Mesenchymal stem cell (in vitro differentiated cells and primary cell): ENCODE results near the gene NSG2.

Experiments
- DNase-seq: peaks from one replicate; pipeline ENCODE4 v3.0.0-alpha.2; 2013
- H2AFZ ChIP-seq: one replicate; pipeline ENCODE4 v1.6.1; 2013; ENCODE audit warnings: low read depth, mild to moderate bottlenecking, control low read depth, inconsistent platforms, low read length, moderate library complexity
- H2AK5ac ChIP-seq: 2 replicates; pipeline ENCODE4 v1.6.1; 2013; ENCODE audit warnings: low read length, moderate library complexity, mild to moderate bottlenecking, inconsistent platforms; ENCODE audit not compliant: severe bottlenecking
- H2BK120ac ChIP-seq: one replicate; pipeline ENCODE4 v1.6.1; 2013; ENCODE audit warnings: low read depth, mild to moderate bottlenecking, inconsistent platforms, low read length, moderate library complexity
- H2BK12ac ChIP-seq, 2 experiments: one replicate each; pipeline ENCODE4 v1.6.1; 2013; ENCODE audit warnings: inconsistent platforms in 2 of 2, low read length in 2 of 2, mild to moderate bottlenecking in 2 of 2, moderate library complexity in 2 of 2, control low read depth in 1 of 2
- H2BK15ac ChIP-seq: one replicate; pipeline ENCODE4 v1.6.1; 2013; ENCODE audit warnings: mild to moderate bottlenecking, low read depth, inconsistent platforms; ENCODE audit not compliant: poor library complexity, severe bottlenecking
- H2BK5ac ChIP-seq: 2 replicates; pipeline ENCODE4 v1.6.1; 2013; ENCODE audit warnings: low read depth, mild to moderate bottlenecking, low read length, control low read depth, inconsistent platforms; ENCODE audit not compliant: poor library complexity, severe bottlenecking
- H3K14ac ChIP-seq, 2 experiments: one replicate each; pipeline ENCODE4 v1.6.1; 2013; ENCODE audit warnings: inconsistent platforms in 2 of 2, low read length in 2 of 2, control low read depth in 1 of 2, mild to moderate bottlenecking in 1 of 2, moderate library complexity in 1 of 2
- H3K18ac ChIP-seq, 2 experiments: one replicate each; pipeline ENCODE4 v1.6.1; 2013; ENCODE audit warnings: inconsistent platforms in 2 of 2, low read length in 2 of 2, control low read depth in 1 of 2, low read depth in 1 of 2, mild to moderate bottlenecking in 1 of 2
- H3K23ac ChIP-seq, 2 experiments: one replicate each; pipeline ENCODE4 v1.6.1; 2013; ENCODE audit warnings: inconsistent platforms in 2 of 2, low read length in 2 of 2, mild to moderate bottlenecking in 2 of 2, moderate library complexity in 2 of 2, control low read depth in 1 of 2
- H3K27ac ChIP-seq: 2 replicates; pipeline ENCODE4 v1.5.1; 2013; ENCODE audit warnings: mild to moderate bottlenecking, moderate library complexity, low read length, control low read depth, inconsistent platforms; ENCODE audit not compliant: poor library complexity, severe bottlenecking
- H3K27me3 ChIP-seq, 2 experiments: 2 replicates each; pipeline versions ENCODE4 v1.6.1 to v1.7.0; 2013; ENCODE audit warnings: low read length in 2 of 2, mild to moderate bottlenecking in 2 of 2, moderate library complexity in 2 of 2, control low read depth in 1 of 2, inconsistent platforms in 1 of 2; ENCODE audit not compliant: control insufficient read depth in 1 of 2, insufficient read depth in 1 of 2
- H3K36me3 ChIP-seq, 2 experiments: 2 replicates each; pipeline versions ENCODE4 v1.6.1 to v1.7.0; 2013; ENCODE audit warnings: low read length in 2 of 2, control low read depth in 1 of 2, inconsistent platforms in 1 of 2, low read depth in 1 of 2, mild to moderate bottlenecking in 1 of 2; ENCODE audit not compliant: insufficient read depth in 2 of 2, control insufficient read depth in 1 of 2
- H3K4ac ChIP-seq, 2 experiments: one replicate each; pipeline ENCODE4 v1.6.1; 2013; ENCODE audit warnings: inconsistent platforms in 2 of 2, low read length in 2 of 2, mild to moderate bottlenecking in 2 of 2, moderate library complexity in 2 of 2, control low read depth in 1 of 2, low read depth in 1 of 2
- H3K4me1 ChIP-seq: 2 replicates; pipeline ENCODE4 v1.6.1; 2013; ENCODE audit warnings: low read depth, low read length, control low read depth; ENCODE audit not compliant: control insufficient read depth, insufficient read depth
- H3K4me2 ChIP-seq: 2 replicates; pipeline ENCODE4 v1.6.1; 2013; ENCODE audit warnings: low read length, mild to moderate bottlenecking, inconsistent platforms; ENCODE audit not compliant: poor library complexity, severe bottlenecking
- H3K4me3 ChIP-seq, 2 experiments: 2 replicates each; pipeline versions ENCODE4 v1.5.1 to v1.7.0; 2013; ENCODE audit warnings: low read length in 2 of 2, mild to moderate bottlenecking in 2 of 2, control low read depth in 1 of 2, low read depth in 1 of 2; ENCODE audit not compliant: insufficient read depth in 1 of 2
- H3K79me1 ChIP-seq: replicated peaks from 2 replicates; pipeline ENCODE4 v1.6.1; 2013; ENCODE audit warnings: mild to moderate bottlenecking, control low read depth, low read length, inconsistent platforms; ENCODE audit not compliant: poor library complexity, severe bottlenecking
- H3K9ac ChIP-seq: 2 replicates; pipeline ENCODE4 v1.7.0; 2013; ENCODE audit warnings: mild to moderate bottlenecking, low read length, moderate library complexity
- H3K9me3 ChIP-seq: 2 replicates; pipeline ENCODE4 v1.7.0; 2013; ENCODE audit warnings: mild to moderate bottlenecking, low read length; ENCODE audit not compliant: control insufficient read depth
- H4K8ac ChIP-seq: one replicate; pipeline ENCODE4 v1.6.1; 2013; ENCODE audit warnings: inconsistent platforms, mild to moderate bottlenecking, low read length, moderate library complexity
- H4K91ac ChIP-seq: one replicate; pipeline ENCODE4 v1.6.1; 2013; ENCODE audit warnings: mild to moderate bottlenecking, low read length, inconsistent platforms
- WGBS: methylation state at CpG from one replicate; pipeline ENCODE4 v1.1.7; 2013; ENCODE audit warnings: mixed read lengths; 5-methylcytosine and 5-hydroxymethylcytosine counted together

NSG2 gene

GRCh38 chr5:174115226-174115625 lies 69.7 kb downstream of the NSG2 start:
- H2BK120ac ChIP-seq, result no peak overlapping the region
- H4K91ac ChIP-seq, result no peak overlapping the region
- no peak overlapping the region for H3K9ac ChIP-seq
- no peak overlapping the region for H2AK5ac ChIP-seq
- no peak overlapping the region for H3K18ac ChIP-seq
- H3K27me3 ChIP-seq, result no peaks in the 10 kb centered on the region
- no peak overlapping the region for H2BK12ac ChIP-seq
- no peak overlapping the region for H4K8ac ChIP-seq
- H3K4me2 ChIP-seq, result no peak overlapping the region
- 86% methylated on average over 7 of the region's 7 CpGs for WGBS
- H2BK5ac ChIP-seq, result no peak overlapping the region
- H3K4me1 ChIP-seq, result no peaks in the 10 kb centered on the region
- H3K4me3 ChIP-seq, result no peak overlapping the region
- no peaks in the 10 kb centered on the region for H3K79me1 ChIP-seq
- no peak overlapping the region for H3K4ac ChIP-seq
- no peak overlapping the region for H3K27ac ChIP-seq
- no peak overlapping the region for H3K23ac ChIP-seq
- H3K36me3 ChIP-seq, result no peaks in the 10 kb centered on the region
- no peak for DNase-seq
- no peak overlapping the region for H2AFZ ChIP-seq
- H2BK15ac ChIP-seq, result no peak overlapping the region
- no peaks in the 10 kb centered on the region for H3K9me3 ChIP-seq
- no peak overlapping the region for H3K14ac ChIP-seq

DNA sequence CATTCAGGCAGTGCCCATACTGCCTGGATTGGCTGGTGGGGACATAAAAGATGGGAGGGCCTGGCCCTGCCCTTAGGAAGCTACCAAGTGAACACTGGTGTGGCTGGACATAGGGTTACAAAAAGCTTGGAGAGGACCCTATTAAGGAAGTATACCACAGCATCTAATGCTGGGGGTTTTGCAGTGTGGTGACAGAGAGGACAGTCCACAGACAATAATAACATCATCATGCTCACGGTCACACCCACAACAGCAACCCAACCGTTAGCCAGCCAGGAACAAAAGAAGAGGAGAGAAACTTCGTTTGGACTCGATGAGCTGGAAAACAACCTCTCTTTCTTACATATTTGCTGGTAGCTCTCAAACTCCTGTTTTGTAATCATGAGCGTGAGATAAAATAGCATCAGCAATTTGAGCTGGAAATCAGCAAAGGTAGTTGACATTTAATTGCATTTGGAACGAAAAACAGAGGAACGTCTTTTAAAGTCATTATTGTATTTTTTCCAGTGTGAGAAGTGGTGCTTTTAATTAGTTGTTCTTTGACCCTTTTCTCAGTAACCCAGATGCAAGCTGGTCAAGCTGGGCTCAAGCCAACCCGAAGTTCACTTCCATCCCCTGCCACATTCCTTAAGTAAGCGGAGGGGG lies 73.4 kb downstream of the NSG2 start:
- no peak overlapping the region for H3K14ac ChIP-seq
- H3K4me2 ChIP-seq, result no peak overlapping the region
- H3K9me3 ChIP-seq, result no peaks in the 10 kb centered on the region
- H3K27ac ChIP-seq, result no peak overlapping the region
- H2BK12ac ChIP-seq, result no peak overlapping the region
- H2AFZ ChIP-seq, result no peak overlapping the region
- H2BK15ac ChIP-seq, result no peak overlapping the region
- H2BK120ac ChIP-seq, result no peak overlapping the region
- no peak overlapping the region for H3K9ac ChIP-seq
- H3K79me1 ChIP-seq, result no peaks in the 10 kb centered on the region
- no peak overlapping the region for H4K91ac ChIP-seq
- no peak for DNase-seq
- WGBS, result 76% methylated on average over 9 of the region's 9 CpGs
- no peak overlapping the region for H3K18ac ChIP-seq
- H3K4ac ChIP-seq, result no peak overlapping the region
- no peaks in the 10 kb centered on the region for H3K36me3 ChIP-seq
- H3K27me3 ChIP-seq, result no peaks in the 10 kb centered on the region
- no peak overlapping the region for H2AK5ac ChIP-seq
- no peak overlapping the region for H3K4me3 ChIP-seq
- no peak overlapping the region for H4K8ac ChIP-seq
- H2BK5ac ChIP-seq, result no peak overlapping the region
- no peaks in the 10 kb centered on the region for H3K4me1 ChIP-seq
- no peak overlapping the region for H3K23ac ChIP-seq

DNA sequence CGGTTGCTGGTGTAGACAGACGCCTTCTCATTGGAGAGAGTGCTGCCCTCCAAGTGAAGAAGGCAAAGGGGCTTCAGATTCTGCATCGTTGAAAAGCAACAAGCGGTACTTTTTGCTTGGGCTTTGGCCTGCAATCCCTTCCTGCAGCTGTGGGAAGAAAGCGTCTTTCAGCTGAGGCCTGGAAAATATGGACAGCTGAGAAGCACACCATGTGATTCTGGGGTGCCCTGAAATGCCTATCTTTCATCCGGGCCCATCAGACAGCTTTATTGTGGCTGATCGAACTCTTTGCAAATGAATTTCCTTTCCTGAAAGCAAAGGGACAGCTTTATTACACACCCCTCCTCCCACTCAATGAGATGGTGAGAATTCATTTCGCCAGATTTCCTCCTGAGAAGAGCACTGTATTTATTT lies 74.0 kb downstream of the NSG2 start:
- Histone ChIP-seq H3K4me3 (no peak overlapping the region), H4K91ac (no peak overlapping the region), H2BK5ac (no peak overlapping the region), H2BK12ac (no peak overlapping the region), H3K23ac (no peak overlapping the region), H3K14ac (no peak overlapping the region), H2BK120ac (no peak overlapping the region), H3K27ac (no peak overlapping the region), H2AFZ (no peak overlapping the region), H3K9ac (no peak overlapping the region), H3K18ac (no peak overlapping the region), H3K27me3 (no peaks in the 10 kb centered on the region), H3K36me3 (no peaks in the 10 kb centered on the region), H3K4me2 (no peak overlapping the region), H3K79me1 (no peaks in the 10 kb centered on the region), H3K9me3 (no peaks in the 10 kb centered on the region), H3K4me1 (no peaks in the 10 kb centered on the region), H2AK5ac (no peak overlapping the region), H2BK15ac (no peak overlapping the region), H3K4ac (no peak overlapping the region), H4K8ac (no peak overlapping the region)
- WGBS, result 78% methylated on average over 6 of the region's 8 CpGs
- DNase-seq, result no peak

- Histone ChIP-seq H4K91ac (no peak overlapping the region), H2BK5ac (no peak overlapping the region), H3K23ac (no peak overlapping the region), H4K8ac (no peak overlapping the region), H3K4me3 (no peak overlapping the region), H2AK5ac (no peak overlapping the region), H3K14ac (no peak overlapping the region), H3K18ac (no peak overlapping the region), H2BK15ac (no peak overlapping the region), H2BK120ac (no peak overlapping the region), H2BK12ac (no peak overlapping the region), H3K27me3 (no peaks in the 10 kb centered on the region), H3K79me1 (no peaks in the 10 kb centered on the region), H3K4me2 (no peak overlapping the region), H3K9me3 (no peaks in the 10 kb centered on the region), H2AFZ (no peak overlapping the region), H3K9ac (no peak overlapping the region), H3K4ac (no peak overlapping the region), H3K27ac (no peak overlapping the region), H3K4me1 (no peaks in the 10 kb centered on the region), H3K36me3 (no peaks in the 10 kb centered on the region)
- WGBS, result 38% methylated on average over 1 of the region's 1 CpG
- DNase-seq, result no peak
Measured at GRCh38 chr5:174120401-174121005, 75.0 kb downstream of the NSG2 start.
